Neural progenitor cell (in vitro differentiated cells): ENCODE measurements around the gene C21orf91. TPM values are rescaled to one million over a fixed set of nuclear protein-coding genes. Genes with fewer than 3 reads are reported as not detected.

Experiments used
- DNase-seq: peaks from one replicate; pipeline ENCODE4 v3.0.0-alpha.2; 2016; ENCODE audit warnings: low spot score
- H2AFZ ChIP-seq: fragments of 200-600 bp; sonication (generic); replicated peaks from 2 replicates; pipeline ENCODE4 v1.6.1; 2016; ENCODE audit warnings: antibody characterized with exemption
- H3F3A ChIP-seq: fragments of 200-600 bp; sonication (generic); 2 replicates; pipeline ENCODE4 v1.6.1; 2016; ENCODE audit warnings: antibody characterized with exemption, low read depth
- H3K27ac ChIP-seq: fragments of 200-600 bp; sonication (generic); 2 replicates; pipeline ENCODE4 v1.5.1; 2016; ENCODE audit warnings: mild to moderate bottlenecking
- H3K27me3 ChIP-seq: fragments of 200-600 bp; sonication (generic); 2 replicates; pipeline ENCODE4 v1.6.1; 2016; ENCODE audit warnings: mild to moderate bottlenecking, moderate library complexity
- H3K36me3 ChIP-seq: fragments of 200-600 bp; sonication (generic); 2 replicates; pipeline ENCODE4 v1.5.1; 2016
- H3K4me1 ChIP-seq: fragments of 200-600 bp; sonication (generic); 2 replicates; pipeline ENCODE4 v1.6.1; 2016; ENCODE audit warnings: mixed run types
- H3K4me2 ChIP-seq: fragments of 200-600 bp; sonication (generic); 2 replicates; pipeline ENCODE4 v1.6.1; 2016
- H3K4me3 ChIP-seq: fragments of 200-600 bp; sonication (generic); 2 replicates; pipeline ENCODE4 v1.5.1; 2016
- H3K79me2 ChIP-seq: fragments of 200-600 bp; sonication (generic); 2 replicates; pipeline ENCODE4 v1.6.1; 2016; ENCODE audit warnings: low read depth
- H3K9ac ChIP-seq: fragments of 200-600 bp; sonication (generic); 2 replicates; pipeline ENCODE4 v1.6.1; 2016
- H3K9me3 ChIP-seq: fragments of 200-600 bp; sonication (generic); 2 replicates; pipeline ENCODE4 v1.5.1; 2016; ENCODE audit warnings: low read depth
- H4K20me1 ChIP-seq: fragments of 200-600 bp; sonication (generic); 2 replicates; pipeline ENCODE4 v1.6.1; 2016; ENCODE audit warnings: low read depth
- H3K27ac Mint-ChIP-seq: 3 replicates; pipeline ENCODE4 v1.8.0; 2021; ENCODE audit warnings: mixed read lengths
- H3K27me3 Mint-ChIP-seq: 2 replicates; pipeline ENCODE4 v1.8.0; 2022; ENCODE audit warnings: low read depth, mild to moderate bottlenecking, inconsistent platforms, moderate library complexity, mixed read lengths; ENCODE audit not compliant: insufficient read depth
- H3K36me3 Mint-ChIP-seq: 3 replicates; pipeline ENCODE4 v1.8.0; 2021; ENCODE audit warnings: mixed read lengths
- H3K4me1 Mint-ChIP-seq: 3 replicates; pipeline ENCODE4 v1.8.0; 2021; ENCODE audit warnings: mixed read lengths
- H3K4me3 Mint-ChIP-seq: 3 replicates; pipeline ENCODE4 v1.8.0; 2021; ENCODE audit warnings: mild to moderate bottlenecking, moderate library complexity, mixed read lengths
- H3K9me3 Mint-ChIP-seq: 3 replicates; pipeline ENCODE4 v1.8.0; 2020; ENCODE audit warnings: mixed read lengths
- CTCF ChIP-seq: fragments of 200-600 bp; sonication (generic); IDR thresholded peaks from 2 replicates; pipeline ENCODE4 v1.5.1; 2017; ENCODE audit warnings: antibody characterized with exemption, mild to moderate bottlenecking
- EZH2 ChIP-seq: fragments of 200-600 bp; sonication (generic); IDR thresholded peaks from 2 replicates; pipeline ENCODE4 v1.6.1; 2017; ENCODE audit warnings: antibody characterized with exemption, mild to moderate bottlenecking, moderate library complexity
- EZH2phosphoT487 ChIP-seq: fragments of 200-600 bp; sonication (generic); IDR thresholded peaks from 2 replicates; pipeline ENCODE4 v1.6.1; 2017; ENCODE audit warnings: antibody characterized with exemption
- total RNA-seq: library from RNA; depleted of rRNA; stranded (reverse); fragments of >200 nt; gene quantifications from 2 replicates; pipeline ENCODE4 v1.2.3, GENCODE V29; 2015; ENCODE audit warnings: low replicate concordance

The C21orf91 gene
- total RNA-seq, 1 donor from 2014 or later = 59.9 TPM

- Mint-ChIP-seq H3K4me1 (peaks cover 16% of the 10 kb centered on the region), H3K27ac (no peak overlapping the region), H3K36me3 (peaks cover 2% of the 10 kb centered on the region), H3K4me3 (peak overlapping the region; percentile 98), H3K27me3 (peaks cover 2% of the 10 kb centered on the region), H3K9me3 (no peaks in the 10 kb centered on the region)
- Histone ChIP-seq H3K9ac (no peak overlapping the region), H3K4me1 (peaks cover 16% of the 10 kb centered on the region), H2AFZ (no peak overlapping the region), H3K36me3 (peaks cover 9% of the 10 kb centered on the region), H3K4me3 (no peak overlapping the region), H3K4me2 (no peak overlapping the region), H3K27ac (no peak overlapping the region), H3K27me3 (no peaks in the 10 kb centered on the region), H4K20me1 (peaks cover 5% of the 10 kb centered on the region), H3K9me3 (no peaks in the 10 kb centered on the region), H3F3A (peaks cover 10% of the 10 kb centered on the region), H3K79me2 (peaks cover 29% of the 10 kb centered on the region)
- no peak for DNase-seq
- TF ChIP-seq EZH2phosphoT487 = no peak
- TF ChIP-seq EZH2 = no peak
- no peak for TF ChIP-seq CTCF
Measured at GRCh38 chr21:17821121-17821520, 2.0 kb upstream of the C21orf91 start.

GRCh38 chr21:17819877-17820229, 697 bp upstream of the C21orf91 start:
- no peak for DNase-seq
- H3K9ac ChIP-seq = peak overlapping the region; percentile 100
- peak overlapping the region; percentile 100 for H3K27ac Mint-ChIP-seq
- no peaks in the 10 kb centered on the region for H3K9me3 ChIP-seq
- peaks cover 16% of the 10 kb centered on the region for H3K4me1 Mint-ChIP-seq
- TF ChIP-seq CTCF = no peak
- no peak for TF ChIP-seq EZH2
- no peak for TF ChIP-seq EZH2phosphoT487
- H3K27ac ChIP-seq = peak overlapping the region; percentile 100
- H2AFZ ChIP-seq = peak overlapping the region; percentile 100
- peaks cover 42% of the 10 kb centered on the region for H3K79me2 ChIP-seq
- H3K9me3 Mint-ChIP-seq = no peaks in the 10 kb centered on the region
- H3K4me3 ChIP-seq = peak overlapping the region; percentile 91
- H3K4me1 ChIP-seq = peaks cover 19% of the 10 kb centered on the region
- peaks cover 10% of the 10 kb centered on the region for H4K20me1 ChIP-seq
- no peaks in the 10 kb centered on the region for H3K27me3 ChIP-seq
- H3F3A ChIP-seq = peaks cover 10% of the 10 kb centered on the region
- peak overlapping the region; percentile 98 for H3K4me3 Mint-ChIP-seq
- peaks cover 2% of the 10 kb centered on the region for H3K27me3 Mint-ChIP-seq
- peaks cover 9% of the 10 kb centered on the region for H3K36me3 Mint-ChIP-seq
- H3K36me3 ChIP-seq = peaks cover 19% of the 10 kb centered on the region
- H3K4me2 ChIP-seq = peak overlapping the region; percentile 79

DNA sequence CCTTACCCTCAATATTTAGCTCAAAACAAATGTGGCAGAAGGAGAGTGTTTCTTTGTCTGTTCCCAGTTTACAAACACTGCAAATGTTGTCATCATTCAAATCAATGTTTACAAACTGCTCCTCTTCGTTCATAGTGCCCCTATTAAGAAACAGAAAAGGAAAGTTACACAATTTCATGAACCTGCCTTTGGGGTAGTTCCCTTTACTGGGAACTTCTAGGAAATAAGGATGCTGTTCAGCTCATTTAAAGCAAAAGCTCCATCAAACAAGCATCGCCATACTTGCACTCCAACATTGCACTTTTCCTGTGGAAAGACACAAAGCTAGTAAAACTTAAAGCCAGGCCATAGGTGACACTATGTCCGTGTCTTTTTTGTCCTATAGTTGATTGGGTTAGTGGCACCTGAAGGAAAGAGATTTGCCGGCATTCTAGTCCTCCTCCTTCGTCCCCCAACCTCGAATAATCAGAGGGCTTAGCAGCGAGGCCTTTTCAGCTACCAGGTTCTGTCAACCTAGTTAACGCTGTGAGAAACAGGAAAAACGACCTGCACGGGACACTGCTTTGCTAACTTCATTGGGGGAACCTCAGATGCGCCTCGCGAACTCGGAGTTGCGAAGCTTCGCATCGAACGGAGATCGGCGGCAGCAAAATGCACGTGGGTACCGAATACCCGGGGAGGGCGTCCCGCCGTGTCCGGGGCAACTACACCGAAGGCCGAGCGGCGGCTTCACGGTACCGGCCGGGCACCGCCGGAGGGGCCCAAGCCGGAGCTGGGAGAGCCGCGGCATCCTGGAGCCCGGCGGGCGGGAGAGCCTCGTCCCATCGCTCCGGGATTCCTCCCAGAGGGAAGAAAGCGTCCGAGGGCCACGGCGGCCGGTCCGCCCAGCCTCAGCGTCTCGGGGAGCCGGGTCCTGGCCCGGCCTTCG, 706 bp downstream of the C21orf91 start:
- Histone ChIP-seq H3F3A (peaks cover 10% of the 10 kb centered on the region), H3K9ac (peak overlapping the region; percentile 100), H2AFZ (peak overlapping the region; percentile 100), H3K27ac (peak overlapping the region; percentile 100), H3K9me3 (no peaks in the 10 kb centered on the region), H3K79me2 (peaks cover 56% of the 10 kb centered on the region), H3K4me2 (peak overlapping the region; percentile 79), H3K27me3 (no peaks in the 10 kb centered on the region), H3K4me3 (peak overlapping the region; percentile 91), H3K36me3 (peaks cover 25% of the 10 kb centered on the region), H4K20me1 (peaks cover 10% of the 10 kb centered on the region), H3K4me1 (peaks cover 21% of the 10 kb centered on the region)
- peak overlapping the region; percentile 98 for H3K27ac Mint-ChIP-seq
- no peak for TF ChIP-seq EZH2phosphoT487
- no peak for TF ChIP-seq CTCF
- TF ChIP-seq EZH2 = no peak
- H3K27me3 Mint-ChIP-seq = peaks cover 2% of the 10 kb centered on the region
- H3K9me3 Mint-ChIP-seq = no peaks in the 10 kb centered on the region
- peak overlapping the region; percentile 98 for H3K4me3 Mint-ChIP-seq
- peak; percentile 76 for DNase-seq
- H3K36me3 Mint-ChIP-seq = peaks cover 20% of the 10 kb centered on the region
- H3K4me1 Mint-ChIP-seq = peaks cover 16% of the 10 kb centered on the region
